ENCODE results near the gene KDM8.

GRCh38 chr16:27168790-27169189 lies 34.5 kb upstream of the KDM8 start:
- TF ChIP-seq, protein P1, sequence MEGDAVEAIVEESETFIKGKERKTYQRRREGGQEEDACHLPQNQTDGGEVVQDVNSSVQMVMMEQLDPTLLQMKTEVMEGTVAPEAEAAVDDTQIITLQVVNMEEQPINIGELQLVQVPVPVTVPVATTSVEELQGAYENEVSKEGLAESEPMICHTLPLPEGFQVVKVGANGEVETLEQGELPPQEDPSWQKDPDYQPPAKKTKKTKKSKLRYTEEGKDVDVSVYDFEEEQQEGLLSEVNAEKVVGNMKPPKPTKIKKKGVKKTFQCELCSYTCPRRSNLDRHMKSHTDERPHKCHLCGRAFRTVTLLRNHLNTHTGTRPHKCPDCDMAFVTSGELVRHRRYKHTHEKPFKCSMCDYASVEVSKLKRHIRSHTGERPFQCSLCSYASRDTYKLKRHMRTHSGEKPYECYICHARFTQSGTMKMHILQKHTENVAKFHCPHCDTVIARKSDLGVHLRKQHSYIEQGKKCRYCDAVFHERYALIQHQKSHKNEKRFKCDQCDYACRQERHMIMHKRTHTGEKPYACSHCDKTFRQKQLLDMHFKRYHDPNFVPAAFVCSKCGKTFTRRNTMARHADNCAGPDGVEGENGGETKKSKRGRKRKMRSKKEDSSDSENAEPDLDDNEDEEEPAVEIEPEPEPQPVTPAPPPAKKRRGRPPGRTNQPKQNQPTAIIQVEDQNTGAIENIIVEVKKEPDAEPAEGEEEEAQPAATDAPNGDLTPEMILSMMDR (IDR thresholded peaks at IDR 0.05; ENCODE audit: insufficient read depth, low read depth, low read length), result no peak
- no peak for TF ChIP-seq EZH2 (IDR thresholded peaks at IDR 0.05; ENCODE audit: insufficient read depth, low read length)
